Activated CD8-positive, alpha-beta memory T cell treated with anti-CD3 and anti-CD28 coated beads, Interleukin-2, amount 50 U/mL, for 1 hour (primary cell): ENCODE results near the gene APLP2.
"Not testable (repeated sequence)": the region's sequence is repeated elsewhere in the genome, so short reads cannot be mapped to it uniquely, and the experiment has no call there.

Experiments used
- DNase-seq: peaks from one replicate; pipeline ENCODE4 v3.0.0-alpha.2; 2020; ENCODE audit errors: extremely low read depth

The APLP2 gene

GRCh38 chr11:130061017-130061416 is 8.7 kb upstream of the APLP2 start:
- DNase-seq = no peak

GRCh38 chr11:130062026-130062425 is 7.7 kb upstream of the APLP2 start:
- DNase-seq = no peak

GRCh38 chr11:130063451-130063850 is 6.2 kb upstream of the APLP2 start:
- DNase-seq = no peak

GRCh38 chr11:130064596-130064995 is 5.1 kb upstream of the APLP2 start:
- no peak for DNase-seq

GRCh38 chr11:130066338-130066737 is 3.4 kb upstream of the APLP2 start:
- DNase-seq = no peak

- no peak for DNase-seq
Measured at GRCh38 chr11:130068546-130068985, 1.1 kb upstream of the APLP2 start.

- no peak for DNase-seq
Measured at GRCh38 chr11:130068986-130069658, 572 bp upstream of the APLP2 start.

- DNase-seq = no peak
Measured at GRCh38 chr11:130070109-130070845, 583 bp downstream of the APLP2 start.

GRCh38 chr11:130070846-130071200 is 1.1 kb downstream of the APLP2 start:
- DNase-seq = no peak

GRCh38 chr11:130071211-130071712 is 1.6 kb downstream of the APLP2 start:
- DNase-seq = no peak

GRCh38 chr11:130074736-130075135 is 5.0 kb downstream of the APLP2 start:
- DNase-seq = no peak

GRCh38 chr11:130076778-130077481 is 7.2 kb downstream of the APLP2 start:
- no peak for DNase-seq

GRCh38 chr11:130077671-130078070 is 8.0 kb downstream of the APLP2 start:
- DNase-seq = no peak

GRCh38 chr11:130078080-130078479 is 8.4 kb downstream of the APLP2 start:
- DNase-seq = no peak

- no peak for DNase-seq
Measured at GRCh38 chr11:130085671-130086290, 16.1 kb downstream of the APLP2 start.

- no peak for DNase-seq
Measured at GRCh38 chr11:130086669-130087068, 17.0 kb downstream of the APLP2 start.

GRCh38 chr11:130087294-130087926 is 17.7 kb downstream of the APLP2 start:
- no peak for DNase-seq

GRCh38 chr11:130088217-130088616 is 18.5 kb downstream of the APLP2 start:
- no peak for DNase-seq

GRCh38 chr11:130088919-130089673 is 19.4 kb downstream of the APLP2 start:
- no peak for DNase-seq

GRCh38 chr11:130089674-130090073 is 20.0 kb downstream of the APLP2 start:
- no peak for DNase-seq

- DNase-seq = not testable (repeated sequence)
Measured at GRCh38 chr11:130090517-130090916, 20.8 kb downstream of the APLP2 start.
